Measurements from ENCODE around the gene RHBDD3.

The RHBDD3 gene

GRCh38 chr22:29267462-29267857 lies 321 bp downstream of the RHBDD3 start:
- peaks cover 59% of the 10 kb centered on the region for H3K36me3 ChIP-seq (ENCODE audit: control insufficient read depth, insufficient read depth, low read length)

GRCh38 chr22:29266564-29267461 lies 968 bp downstream of the RHBDD3 start:
- Histone ChIP-seq H3K27me3 (ENCODE audit: control insufficient read depth, insufficient read depth, low read length) (no peaks in the 10 kb centered on the region), H3K9me3 (ENCODE audit: control insufficient read depth, insufficient read depth, low read length) (no peaks in the 10 kb centered on the region), H3K4me3 (ENCODE audit: low read depth, low read length) (peak overlapping the region; percentile 95), H3K27ac (ENCODE audit: low read depth, low read length) (peak overlapping the region; percentile 100), H3K36me3 (ENCODE audit: control insufficient read depth, insufficient read depth, low read length) (peaks cover 53% of the 10 kb centered on the region), H3K9ac (ENCODE audit: low read depth, low read length) (peak overlapping the region; percentile 100), H3K4me1 (ENCODE audit: control insufficient read depth, insufficient read depth, low read length) (peaks cover 27% of the 10 kb centered on the region)

More at GRCh38 chr22:29267462-29267857, 321 bp downstream of the RHBDD3 start:
- H3K27me3 ChIP-seq (ENCODE audit: control insufficient read depth, insufficient read depth, low read length), result no peaks in the 10 kb centered on the region
- peaks cover 27% of the 10 kb centered on the region for H3K4me1 ChIP-seq (ENCODE audit: control insufficient read depth, insufficient read depth, low read length)
- H3K9ac ChIP-seq (ENCODE audit: low read depth, low read length), result peak overlapping the region; percentile 100
- no peaks in the 10 kb centered on the region for H3K9me3 ChIP-seq (ENCODE audit: control insufficient read depth, insufficient read depth, low read length)
- H3K4me3 ChIP-seq (ENCODE audit: low read depth, low read length), result peak overlapping the region; percentile 95
- peak overlapping the region; percentile 100 for H3K27ac ChIP-seq (ENCODE audit: low read depth, low read length)

GRCh38 chr22:29265929-29266328 lies 1.9 kb downstream of the RHBDD3 start:
- Histone ChIP-seq H3K27ac (ENCODE audit: low read depth, low read length) (peak overlapping the region; percentile 100), H3K9me3 (ENCODE audit: control insufficient read depth, insufficient read depth, low read length) (no peaks in the 10 kb centered on the region), H3K36me3 (ENCODE audit: control insufficient read depth, insufficient read depth, low read length) (peaks cover 47% of the 10 kb centered on the region), H3K27me3 (ENCODE audit: control insufficient read depth, insufficient read depth, low read length) (no peaks in the 10 kb centered on the region), H3K9ac (ENCODE audit: low read depth, low read length) (no peak overlapping the region), H3K4me3 (ENCODE audit: low read depth, low read length) (peak overlapping the region; percentile 95; the same call in 1 of the 2 replicates), H3K4me1 (ENCODE audit: control insufficient read depth, insufficient read depth, low read length) (peaks cover 24% of the 10 kb centered on the region)

DNA sequence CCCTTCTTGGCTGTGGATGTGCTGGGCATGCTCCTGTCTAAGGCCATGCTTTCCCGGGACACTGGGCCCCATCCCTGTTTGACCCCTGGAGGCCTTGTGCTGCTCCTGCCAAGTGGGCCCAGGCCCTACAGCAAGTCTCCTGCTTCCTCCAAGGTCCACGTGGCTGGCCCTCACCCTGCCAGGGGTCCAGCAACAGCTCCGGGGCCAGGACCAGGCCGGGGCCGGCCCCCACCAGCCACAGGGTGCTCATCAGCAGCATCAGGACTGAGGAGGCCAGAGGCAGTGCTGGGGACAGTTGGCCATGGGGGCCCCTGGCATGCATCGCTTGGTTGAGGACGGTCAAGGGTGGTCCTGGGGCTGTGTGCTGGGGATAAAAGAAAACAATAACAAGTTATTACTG lies 2.5 kb downstream of the RHBDD3 start:
- Histone ChIP-seq H3K27me3 (ENCODE audit: control insufficient read depth, insufficient read depth, low read length) (no peaks in the 10 kb centered on the region), H3K9ac (ENCODE audit: low read depth, low read length) (no peak overlapping the region), H3K36me3 (ENCODE audit: control insufficient read depth, insufficient read depth, low read length) (peaks cover 47% of the 10 kb centered on the region), H3K4me3 (ENCODE audit: low read depth, low read length) (no peak overlapping the region), H3K27ac (ENCODE audit: low read depth, low read length) (no peak overlapping the region), H3K9me3 (ENCODE audit: control insufficient read depth, insufficient read depth, low read length) (no peaks in the 10 kb centered on the region), H3K4me1 (ENCODE audit: control insufficient read depth, insufficient read depth, low read length) (peaks cover 17% of the 10 kb centered on the region)

GRCh38 chr22:29263791-29264276 lies 3.9 kb downstream of the RHBDD3 start:
- Histone ChIP-seq H3K4me1 (ENCODE audit: control insufficient read depth, insufficient read depth, low read length) (peaks cover 10% of the 10 kb centered on the region), H3K36me3 (ENCODE audit: control insufficient read depth, insufficient read depth, low read length) (peaks cover 50% of the 10 kb centered on the region), H3K27ac (ENCODE audit: low read depth, low read length) (no peak overlapping the region)

GRCh38 chr22:29260601-29261315 lies 7.0 kb downstream of the RHBDD3 start:
- H3K27me3 ChIP-seq (ENCODE audit: control insufficient read depth, insufficient read depth, low read length), result no peaks in the 10 kb centered on the region
- no peaks in the 10 kb centered on the region for H3K4me1 ChIP-seq (ENCODE audit: control insufficient read depth, insufficient read depth, low read length)
- no peaks in the 10 kb centered on the region for H3K9me3 ChIP-seq (ENCODE audit: control insufficient read depth, insufficient read depth, low read length)
- H3K36me3 ChIP-seq (ENCODE audit: control insufficient read depth, insufficient read depth, low read length), result peaks cover 43% of the 10 kb centered on the region
- H3K27ac ChIP-seq (ENCODE audit: low read depth, low read length), result no peak overlapping the region
- no peak overlapping the region for H3K9ac ChIP-seq (ENCODE audit: low read depth, low read length)
- no peak overlapping the region for H3K4me3 ChIP-seq (ENCODE audit: low read depth, low read length)

More at GRCh38 chr22:29263791-29264276, 3.9 kb downstream of the RHBDD3 start:
- Histone ChIP-seq H3K27me3 (ENCODE audit: control insufficient read depth, insufficient read depth, low read length) (no peaks in the 10 kb centered on the region), H3K9ac (ENCODE audit: low read depth, low read length) (no peak overlapping the region), H3K9me3 (ENCODE audit: control insufficient read depth, insufficient read depth, low read length) (no peaks in the 10 kb centered on the region), H3K4me3 (ENCODE audit: low read depth, low read length) (no peak overlapping the region)

DNA sequence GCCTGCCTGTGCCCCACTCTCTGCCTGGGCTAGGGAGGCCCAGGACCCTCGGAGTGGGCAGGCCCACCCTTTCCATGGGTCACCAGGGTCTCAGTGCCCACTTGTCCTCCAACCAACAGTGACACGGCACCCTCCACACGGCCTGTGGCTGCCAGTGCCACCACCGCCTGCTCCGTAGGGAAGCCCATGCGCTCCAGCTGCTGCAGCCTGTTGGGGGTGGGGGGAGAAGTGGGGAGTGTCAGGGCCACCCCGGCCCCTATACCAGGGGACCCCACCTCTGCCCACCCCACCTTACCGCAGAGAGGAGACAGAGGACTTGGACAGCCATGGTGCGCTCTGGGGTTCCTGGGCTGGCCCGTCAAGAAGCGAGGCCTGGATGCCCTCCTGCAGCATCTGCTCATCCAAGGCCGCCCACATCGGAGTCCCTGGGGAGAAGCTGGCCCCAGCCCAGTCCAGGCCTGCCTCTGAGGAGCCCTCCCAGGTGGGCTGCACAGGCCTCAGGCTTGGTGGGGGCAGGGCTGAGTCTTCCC lies 7.7 kb downstream of the RHBDD3 start:
- Histone ChIP-seq H3K9ac (ENCODE audit: low read depth, low read length) (no peak overlapping the region), H3K27ac (ENCODE audit: low read depth, low read length) (no peak overlapping the region), H3K4me3 (ENCODE audit: low read depth, low read length) (no peak overlapping the region), H3K27me3 (ENCODE audit: control insufficient read depth, insufficient read depth, low read length) (no peaks in the 10 kb centered on the region), H3K36me3 (ENCODE audit: control insufficient read depth, insufficient read depth, low read length) (peaks cover 37% of the 10 kb centered on the region), H3K9me3 (ENCODE audit: control insufficient read depth, insufficient read depth, low read length) (no peaks in the 10 kb centered on the region), H3K4me1 (ENCODE audit: control insufficient read depth, insufficient read depth, low read length) (no peaks in the 10 kb centered on the region)

GRCh38 chr22:29259253-29259899 lies 8.4 kb downstream of the RHBDD3 start:
- H3K9ac ChIP-seq (ENCODE audit: low read depth, low read length), result no peak overlapping the region
- no peak overlapping the region for H3K27ac ChIP-seq (ENCODE audit: low read depth, low read length)
- H3K36me3 ChIP-seq (ENCODE audit: control insufficient read depth, insufficient read depth, low read length), result peaks cover 33% of the 10 kb centered on the region
- no peak overlapping the region for H3K4me3 ChIP-seq (ENCODE audit: low read depth, low read length)
- no peaks in the 10 kb centered on the region for H3K27me3 ChIP-seq (ENCODE audit: control insufficient read depth, insufficient read depth, low read length)
- no peaks in the 10 kb centered on the region for H3K9me3 ChIP-seq (ENCODE audit: control insufficient read depth, insufficient read depth, low read length)
- H3K4me1 ChIP-seq (ENCODE audit: control insufficient read depth, insufficient read depth, low read length), result no peaks in the 10 kb centered on the region

DNA sequence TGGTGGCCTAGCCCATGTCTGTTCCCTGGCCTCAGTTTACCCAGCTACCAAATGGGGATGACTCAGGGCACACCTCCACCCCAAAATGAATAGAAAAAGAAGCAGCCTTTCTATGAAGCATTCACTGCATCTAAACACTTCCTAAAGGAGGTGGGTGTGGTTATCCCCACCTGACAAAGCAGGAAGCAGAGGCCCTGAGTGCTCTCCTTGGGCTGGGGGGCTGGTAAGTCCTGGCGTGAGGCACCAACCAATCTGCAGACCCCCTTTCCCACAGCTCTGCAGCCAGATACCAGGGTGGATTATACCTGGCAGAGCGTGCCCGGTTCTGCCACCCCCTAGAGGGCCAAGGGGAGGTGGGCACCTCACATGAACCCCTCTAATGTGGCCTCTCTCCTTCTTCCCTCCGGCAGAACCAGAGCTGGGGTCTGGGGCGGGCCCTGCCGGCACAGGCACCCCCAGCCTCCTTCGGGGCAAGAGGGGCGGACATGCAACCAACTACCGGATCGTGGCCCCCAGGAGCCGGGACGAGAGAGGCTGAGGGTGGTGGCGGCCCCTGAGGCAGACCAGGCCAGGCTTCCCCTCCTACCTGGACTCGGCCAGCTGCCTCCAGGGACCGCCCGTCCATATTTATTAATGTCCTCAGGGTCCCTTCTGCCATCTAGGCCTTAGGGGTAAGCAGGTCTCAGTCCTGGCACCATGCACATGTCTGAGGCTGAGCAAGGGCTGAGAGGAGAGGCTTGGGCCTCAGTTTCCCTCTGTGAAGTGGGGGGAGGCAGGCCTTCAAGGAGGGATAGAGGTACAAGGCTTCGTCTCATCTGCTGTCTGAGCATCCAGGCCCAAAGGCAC lies 9.2 kb downstream of the RHBDD3 start:
- Histone ChIP-seq H3K4me1 (ENCODE audit: control insufficient read depth, insufficient read depth, low read length) (no peaks in the 10 kb centered on the region; the same call in 1 of the 2 replicates), H3K36me3 (ENCODE audit: control insufficient read depth, insufficient read depth, low read length) (peaks cover 25% of the 10 kb centered on the region)

GRCh38 chr22:29257751-29258181 lies 10.0 kb downstream of the RHBDD3 start:
- Histone ChIP-seq H3K4me3 (ENCODE audit: low read depth, low read length) (no peak overlapping the region), H3K9ac (ENCODE audit: low read depth, low read length) (no peak overlapping the region), H3K27me3 (ENCODE audit: control insufficient read depth, insufficient read depth, low read length) (no peaks in the 10 kb centered on the region), H3K4me1 (ENCODE audit: control insufficient read depth, insufficient read depth, low read length) (no peaks in the 10 kb centered on the region; the same call in 1 of the 2 replicates), H3K36me3 (ENCODE audit: control insufficient read depth, insufficient read depth, low read length) (peaks cover 22% of the 10 kb centered on the region), H3K27ac (ENCODE audit: low read depth, low read length) (no peak overlapping the region), H3K9me3 (ENCODE audit: control insufficient read depth, insufficient read depth, low read length) (no peaks in the 10 kb centered on the region)

More for the DNA sequence above, 9.2 kb downstream of the RHBDD3 start:
- Histone ChIP-seq H3K9ac (ENCODE audit: low read depth, low read length) (no peak overlapping the region), H3K27me3 (ENCODE audit: control insufficient read depth, insufficient read depth, low read length) (no peaks in the 10 kb centered on the region), H3K9me3 (ENCODE audit: control insufficient read depth, insufficient read depth, low read length) (no peaks in the 10 kb centered on the region), H3K4me3 (ENCODE audit: low read depth, low read length) (no peak overlapping the region), H3K27ac (ENCODE audit: low read depth, low read length) (no peak overlapping the region)

All from HUES48 (cell line).